Esophagus squamous epithelium (tissue), 4 donors: Measurements from ENCODE around the gene BBX.

Source experiments
- POLR2A ChIP-seq, 4 donors: fragments of 450-650 bp; IDR thresholded peaks; one replicate each; pipeline ENCODE4 v1.6.1; 2017; ENCODE audit warnings: antibody characterized with exemption in 4 of 4, mild to moderate bottlenecking in 4 of 4, moderate library complexity in 3 of 4
- TF ChIP-seq, protein P1 (sequence below), 6 experiments: fragments of 450-650 bp in 4 of 6; fragments of 200-600 bp in 2 of 6; sonication (generic) in 2 of 6; IDR thresholded peaks; one replicate each; pipeline ENCODE4 v1.5.1; 2016 to 2019; ENCODE audit warnings: antibody characterized with exemption in 6 of 6, mild to moderate bottlenecking in 4 of 6, moderate library complexity in 4 of 6

DNA sequence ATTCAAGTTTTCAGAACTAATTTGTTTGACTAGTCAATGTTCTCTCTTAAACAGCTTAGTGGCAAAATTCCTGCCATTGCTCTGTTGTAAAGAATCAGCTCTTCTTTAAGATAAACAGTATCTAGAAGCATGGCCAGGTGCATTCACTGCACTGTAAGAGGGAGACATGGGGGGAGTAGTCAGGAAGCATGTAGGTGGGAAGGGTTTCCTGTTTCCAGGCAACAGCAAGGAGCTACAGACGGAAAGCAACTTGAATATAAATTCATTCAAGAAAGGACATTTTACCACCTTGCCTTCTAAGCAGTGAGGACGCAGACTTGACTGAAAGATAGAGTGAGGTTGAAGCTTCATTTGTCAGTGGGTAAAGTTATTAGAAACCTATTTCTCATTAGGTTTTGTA, 55.3 kb downstream of the BBX start:
- TF ChIP-seq, protein P1, sequence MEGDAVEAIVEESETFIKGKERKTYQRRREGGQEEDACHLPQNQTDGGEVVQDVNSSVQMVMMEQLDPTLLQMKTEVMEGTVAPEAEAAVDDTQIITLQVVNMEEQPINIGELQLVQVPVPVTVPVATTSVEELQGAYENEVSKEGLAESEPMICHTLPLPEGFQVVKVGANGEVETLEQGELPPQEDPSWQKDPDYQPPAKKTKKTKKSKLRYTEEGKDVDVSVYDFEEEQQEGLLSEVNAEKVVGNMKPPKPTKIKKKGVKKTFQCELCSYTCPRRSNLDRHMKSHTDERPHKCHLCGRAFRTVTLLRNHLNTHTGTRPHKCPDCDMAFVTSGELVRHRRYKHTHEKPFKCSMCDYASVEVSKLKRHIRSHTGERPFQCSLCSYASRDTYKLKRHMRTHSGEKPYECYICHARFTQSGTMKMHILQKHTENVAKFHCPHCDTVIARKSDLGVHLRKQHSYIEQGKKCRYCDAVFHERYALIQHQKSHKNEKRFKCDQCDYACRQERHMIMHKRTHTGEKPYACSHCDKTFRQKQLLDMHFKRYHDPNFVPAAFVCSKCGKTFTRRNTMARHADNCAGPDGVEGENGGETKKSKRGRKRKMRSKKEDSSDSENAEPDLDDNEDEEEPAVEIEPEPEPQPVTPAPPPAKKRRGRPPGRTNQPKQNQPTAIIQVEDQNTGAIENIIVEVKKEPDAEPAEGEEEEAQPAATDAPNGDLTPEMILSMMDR (IDR thresholded peaks at IDR 0.05), result no peak
- no peak for TF ChIP-seq POLR2A (IDR thresholded peaks at IDR 0.05)
